HG03558 (cell line): ENCODE measurements around the gene INF2.

Source experiments
- ATAC-seq: cut with Tn5 transposase; IDR thresholded peaks from one replicate; pipeline ENCODE4 v1.9.1; 2021; ENCODE audit warnings: moderate number of reproducible peaks; ENCODE audit not compliant: unreplicated experiment; ENCODE audit errors: extremely low read depth

INF2 gene

GRCh38 chr14:104673481-104673880 lies 15.9 kb upstream of the INF2 start:
- ATAC-seq = no peak

GRCh38 chr14:104675447-104675846 lies 14.0 kb upstream of the INF2 start:
- no peak for ATAC-seq

GRCh38 chr14:104676130-104676693 lies 13.2 kb upstream of the INF2 start:
- ATAC-seq = no peak

DNA sequence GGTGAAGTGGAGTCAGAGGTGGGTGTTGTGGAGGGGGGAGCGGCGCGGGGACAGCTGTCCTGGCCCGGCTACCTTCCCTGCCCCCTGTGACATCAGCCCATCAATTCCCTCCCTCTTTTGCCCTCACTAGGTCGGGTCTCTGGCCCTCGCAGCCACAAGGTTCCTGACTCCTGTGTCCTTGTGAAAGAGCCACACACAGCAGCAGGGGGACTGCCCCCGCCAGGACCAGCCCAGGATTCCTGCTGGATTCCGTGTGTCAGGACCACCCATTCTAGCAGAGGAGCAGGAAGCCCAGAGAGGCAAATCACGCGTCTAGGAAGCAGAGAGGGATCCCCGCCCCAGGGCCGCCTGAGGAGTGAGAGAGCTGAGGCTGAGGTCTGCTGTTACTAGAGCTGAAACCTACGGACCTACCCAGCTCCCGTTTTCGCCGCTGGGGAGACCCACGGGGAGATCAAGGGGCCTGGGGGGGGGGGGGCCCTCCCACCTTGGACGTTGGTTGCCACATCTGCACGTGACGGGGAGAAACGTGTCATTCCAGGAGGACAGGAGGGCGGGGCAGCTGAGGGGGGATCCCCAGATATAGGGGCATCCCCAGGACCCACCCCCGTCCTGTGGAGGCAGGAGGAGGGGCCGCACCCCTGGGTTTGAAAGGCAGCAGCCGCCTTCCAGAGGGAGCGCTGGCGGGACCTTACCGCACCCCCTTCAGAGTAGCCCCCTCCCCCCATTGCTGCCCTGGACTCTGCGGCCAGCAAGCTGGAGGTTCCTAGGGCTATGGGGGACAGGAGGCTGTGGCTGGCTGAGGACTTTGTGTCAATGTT lies 12.5 kb upstream of the INF2 start:
- no peak for ATAC-seq

DNA sequence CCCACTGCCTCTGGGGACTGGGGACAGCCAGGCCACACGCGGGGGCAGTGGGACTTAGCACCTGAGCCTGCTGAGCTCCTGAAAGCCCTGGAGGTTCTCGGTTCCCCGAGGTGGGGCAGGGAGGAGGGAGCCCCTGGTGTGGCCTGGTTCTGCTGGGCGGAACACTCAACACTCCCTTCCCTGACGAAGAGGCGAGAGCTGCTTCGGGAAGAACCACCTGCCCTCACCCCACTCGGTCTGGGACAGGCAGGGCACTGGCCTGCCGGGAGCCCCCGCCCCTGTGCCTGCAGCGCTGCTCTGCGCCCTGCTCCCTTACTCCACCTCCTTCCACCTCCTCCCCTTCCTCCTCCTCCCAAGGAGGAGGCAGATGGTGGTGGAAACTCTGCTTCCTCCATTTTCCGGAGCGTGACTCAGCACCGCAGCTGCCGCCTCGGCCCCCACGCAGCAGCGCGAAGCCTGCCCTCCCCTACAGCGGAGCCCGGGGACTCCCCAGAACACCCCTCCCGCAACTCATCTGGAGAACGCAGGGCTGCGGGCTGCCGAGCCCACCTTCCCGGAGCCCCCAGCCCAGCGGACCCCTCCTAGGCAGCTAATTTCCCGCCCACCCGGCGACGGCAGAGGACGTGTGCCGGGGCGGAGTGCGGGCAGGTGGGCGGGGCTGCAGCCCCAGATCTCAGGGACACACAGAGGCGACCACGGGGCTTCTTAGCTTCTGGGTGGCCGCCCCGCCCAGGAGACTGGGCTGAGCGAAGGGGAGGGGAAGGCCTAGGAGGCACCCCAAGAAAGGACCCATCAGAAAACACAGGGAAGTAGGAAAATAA lies 11.7 kb upstream of the INF2 start:
- ATAC-seq = no peak

DNA sequence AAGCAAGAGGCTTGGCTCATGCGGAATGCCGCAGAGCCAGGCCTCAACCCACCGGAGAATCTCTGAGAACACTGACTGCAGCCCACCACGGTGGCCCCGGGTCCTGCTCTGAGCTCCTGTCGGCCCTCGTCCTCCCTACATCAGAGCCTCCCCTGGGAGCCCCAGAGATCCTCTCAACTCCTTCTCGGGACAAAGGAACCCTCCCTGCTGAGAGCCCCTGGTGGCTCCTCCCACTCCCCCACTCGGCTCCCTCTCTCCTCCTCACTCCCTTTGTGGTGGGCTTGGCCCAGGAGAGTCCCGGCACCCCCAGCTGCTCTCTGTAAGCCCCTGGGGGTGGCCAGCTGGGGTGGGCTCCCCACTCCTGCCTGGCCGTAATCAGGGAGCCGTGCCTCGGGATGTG lies 11.1 kb upstream of the INF2 start:
- no peak for ATAC-seq

GRCh38 chr14:104678901-104679705 lies 10.3 kb upstream of the INF2 start:
- ATAC-seq = no peak

- no peak for ATAC-seq
Measured at GRCh38 chr14:104680056-104680805, 9.2 kb upstream of the INF2 start.

- ATAC-seq = no peak
Measured at GRCh38 chr14:104680806-104681688, 8.4 kb upstream of the INF2 start.

DNA sequence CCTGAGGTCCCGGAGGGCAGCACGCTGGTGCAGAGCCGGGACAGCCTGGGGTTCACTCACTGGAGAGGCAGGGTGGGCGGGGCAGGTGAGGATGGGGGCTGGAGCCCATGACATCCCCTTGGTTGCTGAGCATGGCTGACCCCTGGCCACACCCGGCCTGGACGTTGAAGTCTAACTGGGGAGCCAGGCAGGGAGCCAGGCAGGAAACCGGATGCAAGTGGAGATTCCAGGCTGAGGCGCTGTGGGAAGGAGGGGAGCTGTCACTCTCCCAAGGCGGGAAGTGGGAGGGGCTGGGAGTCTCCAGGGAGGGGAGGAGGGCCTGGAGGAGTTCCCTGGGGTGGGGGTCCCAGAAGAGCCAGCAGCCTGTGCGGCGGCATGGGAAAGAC lies 7.7 kb upstream of the INF2 start:
- no peak for ATAC-seq

- ATAC-seq = no peak
Measured at GRCh38 chr14:104682107-104682593, 7.3 kb upstream of the INF2 start.

DNA sequence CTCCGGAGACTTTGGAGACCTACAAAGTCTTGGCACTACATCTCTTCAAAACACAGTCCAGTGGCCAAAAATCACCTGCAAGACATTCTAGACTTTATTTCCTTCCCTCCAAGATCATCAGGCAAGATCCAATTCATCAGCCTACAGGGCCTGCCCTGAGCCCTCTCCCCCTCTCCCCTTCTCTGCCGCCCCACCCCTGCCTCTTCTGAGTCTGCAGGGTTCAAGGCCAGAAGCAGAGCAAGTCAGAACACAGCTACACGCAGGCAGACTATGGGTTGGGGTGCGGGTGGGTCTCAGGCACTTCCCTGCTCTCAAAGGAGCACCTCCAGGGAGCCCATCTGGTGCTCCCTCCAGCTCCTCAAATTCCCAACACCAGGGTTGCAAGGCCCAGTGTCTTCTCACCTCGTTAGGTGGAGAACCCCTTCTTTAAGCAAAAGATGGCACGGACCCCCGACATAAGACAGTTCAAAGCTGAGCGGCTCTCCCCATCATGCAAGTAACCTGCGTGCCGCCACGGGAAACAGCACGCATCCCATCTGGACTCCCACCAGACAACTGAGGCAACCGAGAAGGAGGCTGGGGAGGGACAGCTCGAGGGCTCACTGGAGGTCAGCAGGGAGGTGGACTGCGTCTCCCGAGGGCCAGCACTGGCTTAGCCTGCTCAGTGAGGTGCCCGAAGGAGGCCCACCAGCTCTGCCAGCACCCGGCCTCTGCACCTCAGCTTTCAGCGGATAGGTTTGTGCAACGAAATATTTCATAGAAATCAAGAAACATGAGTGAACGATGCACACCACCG lies 5.6 kb upstream of the INF2 start:
- ATAC-seq = no peak

DNA sequence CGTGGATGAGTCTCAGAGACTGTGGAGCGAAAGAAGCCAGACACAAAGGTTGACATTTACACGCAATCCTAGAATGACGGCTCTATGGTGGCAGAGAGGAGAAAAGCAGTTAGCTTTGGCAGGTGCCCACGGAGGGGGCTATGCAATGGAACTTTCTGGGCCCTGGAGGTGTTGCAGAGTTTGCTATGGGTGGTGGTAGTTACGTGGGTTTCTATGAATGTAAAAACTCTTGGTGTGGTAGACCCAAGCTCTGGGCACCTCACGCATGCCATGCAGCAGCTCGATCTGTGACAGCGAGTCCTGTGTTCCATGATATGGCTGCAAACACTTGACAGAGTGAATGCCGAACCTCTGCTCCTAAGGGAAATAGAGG lies 5.0 kb upstream of the INF2 start:
- ATAC-seq = no peak

DNA sequence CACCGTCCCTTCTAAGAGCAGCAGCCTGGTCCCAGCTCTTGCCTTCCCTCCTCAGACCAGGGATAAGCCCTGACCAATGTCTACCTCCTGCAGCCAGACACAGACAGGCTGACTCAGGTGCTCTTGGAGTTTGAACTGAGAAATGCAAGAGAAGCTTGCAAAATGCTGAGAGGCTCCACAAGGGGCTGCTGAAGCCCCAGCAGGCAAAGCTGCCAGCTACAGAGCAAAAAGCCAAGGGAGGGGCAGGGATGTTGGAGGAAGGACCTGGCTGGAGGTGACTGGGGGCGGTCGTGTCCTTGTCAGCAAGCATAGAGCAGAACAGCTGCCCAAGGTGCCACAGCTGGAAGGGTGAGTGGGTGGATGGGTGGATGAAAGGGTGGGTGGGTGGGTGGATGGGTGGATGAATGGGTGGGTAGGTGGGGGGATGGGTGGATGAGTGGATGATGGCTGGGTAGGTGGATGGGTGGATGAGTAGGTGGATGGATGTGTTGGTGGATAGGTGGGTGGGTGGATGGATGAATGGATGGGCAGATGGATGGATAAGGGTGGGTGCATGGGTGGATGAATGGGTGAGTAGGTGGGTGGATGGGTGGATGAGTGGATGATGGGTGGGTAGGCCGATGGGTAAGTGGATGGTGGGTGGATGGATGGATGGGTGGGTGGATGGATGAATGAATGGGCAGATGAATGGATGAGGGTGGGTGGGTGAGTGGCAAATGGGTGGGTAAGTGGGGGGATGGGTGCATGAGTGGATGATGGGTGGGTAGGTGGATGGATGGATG lies 4.0 kb upstream of the INF2 start:
- no peak for ATAC-seq

- ATAC-seq = no peak
Measured at GRCh38 chr14:104685998-104686610, 3.3 kb upstream of the INF2 start.

DNA sequence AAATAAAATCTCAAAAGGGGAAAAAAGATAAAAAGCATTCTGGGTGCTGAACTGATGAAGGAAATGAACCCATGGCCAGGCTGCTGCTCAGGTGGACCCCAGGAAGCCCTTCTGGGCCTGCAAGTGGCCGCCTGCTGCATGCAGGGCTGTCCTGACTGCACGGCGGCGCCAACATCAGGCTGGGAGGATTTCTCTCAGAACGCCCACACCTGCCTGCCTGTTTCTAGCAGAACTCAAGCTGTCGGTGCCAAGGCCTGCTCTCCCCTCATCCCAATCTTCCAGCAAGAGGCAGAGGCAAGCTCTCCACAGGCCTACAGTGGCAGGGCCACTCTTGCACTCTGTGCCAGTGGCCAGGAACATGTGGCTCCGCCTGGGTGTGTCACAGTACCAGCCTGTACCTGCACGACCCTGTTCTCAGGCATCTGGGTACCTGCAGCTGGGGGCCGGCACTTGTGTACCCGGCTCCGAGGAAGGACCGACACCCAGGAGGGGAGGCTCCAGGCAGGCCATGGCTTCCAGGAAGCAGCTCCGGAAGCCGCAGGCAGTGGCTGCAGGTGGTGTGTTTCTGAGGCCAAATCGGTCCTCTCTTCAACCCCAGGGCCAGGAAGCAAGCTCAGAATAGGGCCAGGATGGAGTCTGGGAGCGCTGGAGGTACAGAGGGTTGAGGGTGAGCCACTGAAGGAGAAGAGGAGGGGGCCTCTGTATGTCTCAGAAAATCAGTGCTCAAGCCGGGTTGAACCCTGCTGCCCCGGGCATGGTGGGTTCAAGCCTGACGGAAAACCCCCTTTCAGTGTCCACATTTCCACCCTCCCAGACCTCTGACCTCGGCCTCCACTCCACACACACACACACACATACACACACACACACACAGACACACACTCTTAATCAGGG lies 2.5 kb upstream of the INF2 start:
- no peak for ATAC-seq
